Kidney (tissue), 14 donors: Measurements from ENCODE around the gene P4HA3. TPM values are rescaled to one million over a fixed set of nuclear protein-coding genes. Genes with fewer than 3 reads are reported as not detected.
"Not testable (repeated sequence)": the region's sequence is repeated elsewhere in the genome, so short reads cannot be mapped to it uniquely, and the experiment has no call there.

Experiments
- DNase-seq, 5 donors: peaks; one replicate each; pipeline ENCODE4 v3.0.0-alpha.2; 2013 to 2020
- FAIRE-seq: peaks from 2 replicates; lab custom pipeline; 2012; peaks lifted over from hg19 to GRCh38; lab: Jason Lieb, UNC
- H3K27ac ChIP-seq, 2 donors: one replicate each; pipeline ENCODE4 v1.7.0; 2013; ENCODE audit warnings: low read depth in 2 of 2, low read length in 2 of 2, inconsistent platforms in 1 of 2
- H3K27me3 ChIP-seq: one replicate; pipeline ENCODE4 v1.7.1; 2013; ENCODE audit warnings: low read length, inconsistent platforms; ENCODE audit not compliant: control insufficient read depth, insufficient read depth
- H3K36me3 ChIP-seq, 3 donors: one replicate each; pipeline versions ENCODE4 v1.7.0 to v1.7.1; 2013; ENCODE audit warnings: low read length in 3 of 3, control low read depth in 1 of 3, inconsistent platforms in 1 of 3; ENCODE audit not compliant: insufficient read depth in 3 of 3, control insufficient read depth in 2 of 3
- H3K4me1 ChIP-seq, 3 donors: one replicate each; pipeline versions ENCODE4 v1.7.0 to v1.7.1; 2013; ENCODE audit warnings: low read length in 3 of 3, inconsistent platforms in 1 of 3, low read depth in 1 of 3; ENCODE audit not compliant: control insufficient read depth in 2 of 3, insufficient read depth in 2 of 3
- H3K4me3 ChIP-seq, 3 donors: one replicate each; pipeline versions ENCODE4 v1.7.0 to v1.8.1; 2013; ENCODE audit warnings: low read length in 3 of 3, control low read depth in 1 of 3, inconsistent platforms in 1 of 3
- H3K9ac ChIP-seq, 3 donors: one replicate each; pipeline versions ENCODE4 v1.7.0 to v1.7.1; 2013; ENCODE audit warnings: low read length in 3 of 3, control low read depth in 1 of 3, inconsistent platforms in 1 of 3
- H3K9me3 ChIP-seq, 3 donors: one replicate each; pipeline versions ENCODE4 v1.7.0 to v1.7.1; 2013; ENCODE audit warnings: low read length in 3 of 3, control low read depth in 1 of 3, inconsistent platforms in 1 of 3; ENCODE audit not compliant: control insufficient read depth in 2 of 3, insufficient read depth in 1 of 3
- CTCF ChIP-seq: IDR thresholded peaks from 3 replicates; pipeline ENCODE4 v1.5.1; 2012; ENCODE audit warnings: mild to moderate bottlenecking, moderate library complexity, borderline replicate concordance; ENCODE audit not compliant: insufficient read depth; ENCODE audit errors: extremely low read depth
- intact Hi-C: fragments of 100-400 bp; cut with DNase I; formaldehyde crosslinking; loops from one replicate; pipeline ENCODE4 v1.11.1; 2022
- polyA plus RNA-seq: library from polyadenylated mRNA; stranded (reverse); fragments of 350-450 nt; fragmentation: Illumina TruSeq; extraction: RNeasy Lipid Tissue Mini Kit (QIAGEN cat#74804); gene quantifications from one replicate; pipeline ENCODE4 v1.2.3, GENCODE V29; 2014; ENCODE audit warnings: low read depth, low replicate concordance; ENCODE audit not compliant: insufficient read depth
- total RNA-seq: library from RNA; stranded (reverse); fragmentation: NEBNext Ultra II Directional; extraction: Animal tissue kit (Norgen Biotek cat#: 25700); gene quantifications from one replicate; pipeline ENCODE4 v1.2.1, GENCODE V29; 2021
- donor health status: control.
- donor health status: control.
- donor health status: control.
- donor health status: control.
- donor health status: control.
- donor health status: DM: yes; HTN: yes; CAD: no.
- donor health status: Normal renal cell carcinoma (clear cell type).

Gene P4HA3
- total and polyA plus RNA-seq, 2 donors from 2014 or later: 0.39 to 1.2 TPM

- intact Hi-C loops: no loop called here
- FAIRE-seq: no peak
- no peak for TF ChIP-seq CTCF
- Histone ChIP-seq H3K9ac (no peak overlapping the region), H3K4me1 (no peaks in the 10 kb centered on the region), H3K9me3 (no peaks in the 10 kb centered on the region), H3K4me3 (no peak overlapping the region), H3K27me3 (no peaks in the 10 kb centered on the region), H3K27ac (no peak overlapping the region), H3K36me3 (no peaks in the 10 kb centered on the region)
- DNase-seq: no peak
Observed at GRCh38 chr11:74339619-74340018, 28.2 kb upstream of the P4HA3 start.

GRCh38 chr11:74338963-74339362 lies 27.5 kb upstream of the P4HA3 start:
- H3K27me3 ChIP-seq: no peaks in the 10 kb centered on the region
- intact Hi-C loops: no loop called here
- H3K9ac ChIP-seq: no peak overlapping the region
- FAIRE-seq: no peak
- no peaks in the 10 kb centered on the region for H3K9me3 ChIP-seq
- no peak for DNase-seq
- no peaks in the 10 kb centered on the region for H3K36me3 ChIP-seq
- no peaks in the 10 kb centered on the region for H3K4me1 ChIP-seq
- no peak for TF ChIP-seq CTCF
- H3K27ac ChIP-seq: no peak overlapping the region
- H3K4me3 ChIP-seq: no peak overlapping the region

- no peaks in the 10 kb centered on the region for H3K4me1 ChIP-seq
- H3K9ac ChIP-seq: no peak overlapping the region
- DNase-seq: no peak
- no peaks in the 10 kb centered on the region for H3K27me3 ChIP-seq
- no peak for TF ChIP-seq CTCF
- H3K36me3 ChIP-seq: no peaks in the 10 kb centered on the region
- no peak overlapping the region for H3K4me3 ChIP-seq
- intact Hi-C loops: no loop called here
- no peak for FAIRE-seq
- H3K27ac ChIP-seq: no peak overlapping the region
- H3K9me3 ChIP-seq: no peaks in the 10 kb centered on the region
Observed at GRCh38 chr11:74333193-74333592, 21.8 kb upstream of the P4HA3 start.

- FAIRE-seq (no peak), DNase-seq (no peak)
- intact Hi-C loops: no loop called here
- Histone ChIP-seq H3K36me3 (no peaks in the 10 kb centered on the region), H3K4me3 (no peak overlapping the region), H3K27ac (no peak overlapping the region), H3K9ac (no peak overlapping the region), H3K27me3 (no peaks in the 10 kb centered on the region), H3K9me3 (no peaks in the 10 kb centered on the region), H3K4me1 (no peaks in the 10 kb centered on the region)
- no peak for TF ChIP-seq CTCF
Observed at GRCh38 chr11:74332291-74332690, 20.9 kb upstream of the P4HA3 start.

- H3K36me3 ChIP-seq, H3K4me1 ChIP-seq, FAIRE-seq, intact Hi-C loops, H3K27ac ChIP-seq, H3K9ac ChIP-seq, H3K27me3 ChIP-seq, H3K9me3 ChIP-seq, DNase-seq, H3K4me3 ChIP-seq: not testable (repeated sequence)
Observed at GRCh38 chr11:74331000-74331399, 19.6 kb upstream of the P4HA3 start.
